GM12878 (cell line): ENCODE measurements around the gene NTRK3. TPM values are rescaled to one million over a fixed set of nuclear protein-coding genes. Genes with fewer than 3 reads are reported as not detected.

Experiments
- ATAC-seq: fragments of 200-7000 bp; cut with Tn5 transposase; 3 replicates; pipeline ENCODE4 v1.9.1; 2020; ENCODE audit warnings: mild to moderate bottlenecking, moderate library complexity
- BruUV-seq: library from RNA; stranded (reverse); fragments of 400-500 nt; replicated peaks from 2 replicates; lab custom pipeline; 2021; lab: Mats Ljungman, UMichigan
- CTCF ChIA-PET: fragments of 300-600 bp; sonication (Branson Sonifier 250); formaldehyde crosslinking; extraction: SDS; loops from one replicate; lab custom pipeline; 2021; ENCODE audit warnings: inconsistent platforms; lab: Yijun Ruan, JAX
- POLR2A ChIA-PET: fragments of 350-600 bp; formaldehyde crosslinking; extraction: SDS; loops from one replicate; lab custom pipeline; 2021; ENCODE audit warnings: inconsistent platforms; lab: Charles Lee
- RAD21 ChIA-PET: fragments of 300-600 bp; sonication (Branson Sonifier 250); formaldehyde crosslinking; loops from one replicate; lab custom pipeline; 2023; ENCODE audit warnings: antibody characterized with exemption; ENCODE audit not compliant: unreplicated experiment; lab: Charles Lee
- SMC1A ChIA-PET: fragments of 300-600 bp; sonication (Branson Sonifier 250); formaldehyde crosslinking; loops from one replicate; lab custom pipeline; 2023; ENCODE audit not compliant: unreplicated experiment, uncharacterized antibody; lab: Charles Lee
- DNase-seq: peaks from one replicate; pipeline ENCODE4 v3.0.0-alpha.2; 2011; ENCODE audit warnings: low read depth, low spot score
- FAIRE-seq: peaks from 3 replicates; lab custom pipeline; 2011; peaks lifted over from hg19 to GRCh38; lab: Jason Lieb, UNC
- H2AFZ ChIP-seq: 2 replicates; pipeline ENCODE4 v1.6.0; 2011; ENCODE audit warnings: low read depth, low read length, control low read depth; ENCODE audit not compliant: control insufficient read depth
- H3K27ac ChIP-seq: 2 replicates; pipeline ENCODE4 v1.5.1; 2011; ENCODE audit warnings: control low read depth; ENCODE audit not compliant: control insufficient read depth, insufficient read depth
- H3K27me3 ChIP-seq, 2 experiments: replicated peaks in 1 of 2; 2 replicates each; pipeline versions ENCODE4 v1.6.0 to v1.6.1; 2011; ENCODE audit warnings: low read length in 1 of 2; ENCODE audit not compliant: control insufficient read depth in 2 of 2, insufficient read depth in 2 of 2
- H3K36me3 ChIP-seq, 2 experiments: 2 replicates each; pipeline ENCODE4 v1.5.1; 2011; ENCODE audit warnings: low read length in 1 of 2; ENCODE audit not compliant: control insufficient read depth in 2 of 2, insufficient read depth in 2 of 2
- H3K4me1 ChIP-seq: 2 replicates; pipeline ENCODE4 v1.6.1; 2011; ENCODE audit warnings: mild to moderate bottlenecking, low read length, moderate library complexity, mixed read lengths; ENCODE audit not compliant: control insufficient read depth, insufficient read depth
- H3K4me2 ChIP-seq: 2 replicates; pipeline ENCODE4 v1.6.0; 2011; ENCODE audit warnings: control low read depth; ENCODE audit not compliant: control insufficient read depth, insufficient read depth
- H3K4me3 ChIP-seq: fragments of 200-600 bp; sonication (generic); 2 replicates; pipeline ENCODE4 v1.5.1; 2016
- H3K79me2 ChIP-seq: 2 replicates; pipeline ENCODE4 v1.6.0; 2011; ENCODE audit warnings: low read length; ENCODE audit not compliant: control insufficient read depth, insufficient read depth
- H3K9ac ChIP-seq: 2 replicates; pipeline ENCODE4 v1.8.0; 2011; ENCODE audit warnings: low read length, control low read depth, mixed read lengths; ENCODE audit not compliant: control insufficient read depth, insufficient read depth
- H3K9me3 ChIP-seq: replicated peaks from 3 replicates; pipeline ENCODE4 v1.5.1; 2011; ENCODE audit warnings: mild to moderate bottlenecking, low read length; ENCODE audit not compliant: control insufficient read depth, insufficient read depth
- H4K20me1 ChIP-seq: 2 replicates; pipeline ENCODE4 v1.6.0; 2011; ENCODE audit not compliant: control insufficient read depth, insufficient read depth
- ATF7 ChIP-seq: fragments of 450-650 bp; IDR thresholded peaks from 2 replicates; pipeline ENCODE4 v1.6.1; 2016; ENCODE audit warnings: low read depth, mild to moderate bottlenecking
- HDGF ChIP-seq: fragments of 450-650 bp; IDR thresholded peaks from 2 replicates; pipeline ENCODE4 v1.6.1; 2016; ENCODE audit warnings: antibody characterized with exemption
- MYB ChIP-seq: fragments of 150-350 bp; IDR thresholded peaks from 2 replicates; pipeline ENCODE4 v1.6.1; 2014; ENCODE audit warnings: mild to moderate bottlenecking, low read depth, low read length, borderline replicate concordance
- MYC ChIP-seq: IDR thresholded peaks from 2 replicates; pipeline ENCODE4 v1.6.1; 2011; ENCODE audit warnings: mild to moderate bottlenecking, low read length, moderate library complexity, inconsistent platforms; ENCODE audit not compliant: insufficient read depth, insufficient replicate concordance, insufficient read length, severe bottlenecking
- NFYB ChIP-seq: IDR thresholded peaks from 2 replicates; pipeline ENCODE4 v1.6.1; 2011; ENCODE audit warnings: low read depth, mild to moderate bottlenecking, low read length, improper control_type of control experiment, moderate library complexity; ENCODE audit not compliant: insufficient read depth
- SMAD1 ChIP-seq: fragments of 450-650 bp; IDR thresholded peaks from 2 replicates; pipeline ENCODE4 v1.6.1; 2018; ENCODE audit warnings: mild to moderate bottlenecking, low read depth; ENCODE audit not compliant: partially characterized antibody
- SREBF1 ChIP-seq: IDR thresholded peaks from 2 replicates; pipeline ENCODE4 v1.6.1; 2012; ENCODE audit warnings: mild to moderate bottlenecking, low read length
- TBL1XR1 ChIP-seq: IDR thresholded peaks from 2 replicates; pipeline ENCODE4 v1.6.1; 2012; ENCODE audit warnings: low read depth, low read length, improper control_type of control experiment
- TCF12 ChIP-seq: IDR thresholded peaks from 2 replicates; pipeline ENCODE4 v1.6.1; 2011; ENCODE audit warnings: low read depth, mild to moderate bottlenecking, low read length
- TCF3 ChIP-seq: IDR thresholded peaks from 2 replicates; pipeline ENCODE4 v1.6.1; 2012; ENCODE audit warnings: low read depth, mild to moderate bottlenecking, low read length, borderline replicate concordance; ENCODE audit not compliant: insufficient read depth
- ZNF24 ChIP-seq: fragments of 450-650 bp; IDR thresholded peaks from 2 replicates; pipeline ENCODE4 v1.6.1; 2017; ENCODE audit warnings: antibody characterized with exemption, mild to moderate bottlenecking
- WGBS: methylation state at CpG from one replicate; pipeline ENCODE4 v1.1.6; 2016; ENCODE audit warnings: low lambda C conversion rate; ENCODE audit not compliant: insufficient replicate concordance, insufficient coverage; ENCODE audit errors: missing lambda C conversion rate; 5-methylcytosine and 5-hydroxymethylcytosine counted together
- in situ Hi-C: fragments of 300-500 bp; cut with MboI; formaldehyde crosslinking; loops from 9 replicates; pipeline ENCODE4 v1.14.3; 2018; ENCODE audit warnings: mixed read lengths
- intact Hi-C: fragments of 100-400 bp; cut with micrococcal nuclease; formaldehyde crosslinking; loops from one replicate; pipeline ENCODE4 v1.14.2; 2022; ENCODE audit not compliant: unreplicated experiment
- polyA plus RNA-seq, 11 experiments: library from polyadenylated mRNA; depleted of rRNA in 4 of 11; unstranded in 6 of 11; stranded (reverse) in 5 of 11; fragments of >200 nt; fragmentation: Nextera tagmentation in 4 of 11; fragmentation: Illumina TruSeq in 1 of 11; extraction: Ambion mirVana in 4 of 11; extraction: Trizol in 1 of 11; gene quantifications; 1 replicate in 1 of 11; 2 replicates in 10 of 11; pipeline versions ENCODE4 v1.2.1 to v1.2.3, GENCODE V29; 2011 to 2016; ENCODE audit warnings: inconsistent platforms in 2 of 11, missing spikeins in 2 of 11, low read depth in 1 of 11
- total RNA-seq, 4 experiments: library from RNA; depleted of rRNA in 3 of 4; stranded (reverse); fragments of >200 nt in 3 of 4; fragmentation: Illumina TruSeq in 1 of 4; extraction: Trizol in 1 of 4; gene quantifications; 2 replicates each; pipeline versions ENCODE4 v1.2.1 to v1.2.3, GENCODE V29; 2013 to 2021
- TF ChIP-seq, protein P1 (sequence below): IDR thresholded peaks from 2 replicates; pipeline ENCODE4 v1.6.1; 2012; ENCODE audit warnings: improper control_type of control experiment, low read depth, low read length; ENCODE audit not compliant: insufficient replicate concordance

The NTRK3 gene
- total and polyA plus RNA-seq, 10 of the 15 experiments (the other 5 are each of a cell fraction or from before 2014, with no cell fraction given), result not detected

DNA sequence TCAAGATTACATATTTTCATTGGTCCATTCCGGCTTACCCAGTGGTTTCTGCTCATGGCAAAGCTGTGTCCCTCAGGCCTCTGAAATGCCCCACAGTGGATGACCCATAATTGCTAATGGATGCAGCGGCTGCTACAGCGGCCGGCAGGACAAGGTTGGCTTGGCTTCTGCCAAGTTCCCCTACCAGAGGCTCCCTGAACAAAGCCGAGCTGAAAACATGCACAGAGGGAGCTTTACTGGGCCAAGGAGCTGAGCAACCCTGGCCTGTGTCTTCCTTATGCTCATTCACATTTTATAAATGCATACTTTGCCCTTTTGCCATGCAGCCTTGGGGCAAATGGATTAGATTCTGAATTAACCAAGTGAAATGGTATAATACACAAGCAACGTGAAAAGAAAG, 150.5 kb downstream of the NTRK3 start:
- in situ Hi-C loops, result no loop called here
- SMC1A ChIA-PET, result no interaction called here
- no peaks in the 10 kb centered on the region for H3K9me3 ChIP-seq
- WGBS, result 29% methylated on average over 6 of the region's 6 CpGs
- H3K4me1 ChIP-seq, result no peaks in the 10 kb centered on the region
- no peaks in the 10 kb centered on the region for H4K20me1 ChIP-seq
- H2AFZ ChIP-seq, result no peak overlapping the region
- no TSS peak for BruUV-seq
- RAD21 ChIA-PET, result no interaction called here
- H3K4me3 ChIP-seq, result no peak overlapping the region
- ATAC-seq (no peak), DNase-seq (no peak), FAIRE-seq (no peak)
- CTCF ChIA-PET, result no interaction called here
- intact Hi-C loops, result no loop called here
- no peaks in the 10 kb centered on the region for H3K79me2 ChIP-seq
- H3K27me3 ChIP-seq, result no peaks in the 10 kb centered on the region; a peak in 1 of 4 replicates
- no peak overlapping the region for H3K27ac ChIP-seq
- POLR2A ChIA-PET, result no interaction called here
- no peaks in the 10 kb centered on the region for H3K36me3 ChIP-seq
- H3K4me2 ChIP-seq, result no peak overlapping the region
- TF ChIP-seq SREBF1 (no peak), ATF7 (no peak), MYB (no peak), TCF12 (no peak), SMAD1 (no peak), ZNF24 (no peak)
- TF ChIP-seq, all 136 proteins: peak for 0
- H3K9ac ChIP-seq, result no peak overlapping the region

DNA sequence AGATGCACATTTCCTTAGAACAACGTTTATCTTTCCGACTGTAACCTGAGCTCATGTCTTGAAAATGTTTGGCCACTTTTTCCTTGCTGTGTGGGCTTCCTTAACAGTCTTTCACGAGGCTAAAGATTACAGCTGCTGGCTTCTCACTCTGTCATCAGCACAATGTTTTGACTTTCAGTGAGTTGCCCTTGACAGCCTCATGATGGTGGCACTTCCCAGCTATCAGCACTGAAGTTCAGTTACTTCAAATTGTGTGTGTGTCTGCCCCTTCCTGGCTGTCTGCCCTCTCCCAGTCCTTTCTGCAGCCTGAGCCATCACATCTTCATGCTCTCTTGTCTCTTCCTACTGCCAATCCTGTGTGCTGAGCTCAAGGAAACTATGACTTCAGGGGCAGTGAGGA, 152.2 kb downstream of the NTRK3 start:
- Histone ChIP-seq H3K27me3 (no peaks in the 10 kb centered on the region; a peak in 1 of 4 replicates), H3K79me2 (no peaks in the 10 kb centered on the region), H3K4me3 (no peak overlapping the region)
- intact Hi-C loops, result no loop called here
- CTCF ChIA-PET, result no interaction called here
- POLR2A ChIA-PET, result no interaction called here
- WGBS, result 20% methylated on average over 3 of the region's 3 CpGs
- BruUV-seq, result no TSS peak
- ATAC-seq, result no peak
- TF ChIP-seq TBL1XR1 (no peak), MYC (no peak), TCF3 (no peak), NFYB (no peak), HDGF (no peak)
- TF ChIP-seq, protein P1, sequence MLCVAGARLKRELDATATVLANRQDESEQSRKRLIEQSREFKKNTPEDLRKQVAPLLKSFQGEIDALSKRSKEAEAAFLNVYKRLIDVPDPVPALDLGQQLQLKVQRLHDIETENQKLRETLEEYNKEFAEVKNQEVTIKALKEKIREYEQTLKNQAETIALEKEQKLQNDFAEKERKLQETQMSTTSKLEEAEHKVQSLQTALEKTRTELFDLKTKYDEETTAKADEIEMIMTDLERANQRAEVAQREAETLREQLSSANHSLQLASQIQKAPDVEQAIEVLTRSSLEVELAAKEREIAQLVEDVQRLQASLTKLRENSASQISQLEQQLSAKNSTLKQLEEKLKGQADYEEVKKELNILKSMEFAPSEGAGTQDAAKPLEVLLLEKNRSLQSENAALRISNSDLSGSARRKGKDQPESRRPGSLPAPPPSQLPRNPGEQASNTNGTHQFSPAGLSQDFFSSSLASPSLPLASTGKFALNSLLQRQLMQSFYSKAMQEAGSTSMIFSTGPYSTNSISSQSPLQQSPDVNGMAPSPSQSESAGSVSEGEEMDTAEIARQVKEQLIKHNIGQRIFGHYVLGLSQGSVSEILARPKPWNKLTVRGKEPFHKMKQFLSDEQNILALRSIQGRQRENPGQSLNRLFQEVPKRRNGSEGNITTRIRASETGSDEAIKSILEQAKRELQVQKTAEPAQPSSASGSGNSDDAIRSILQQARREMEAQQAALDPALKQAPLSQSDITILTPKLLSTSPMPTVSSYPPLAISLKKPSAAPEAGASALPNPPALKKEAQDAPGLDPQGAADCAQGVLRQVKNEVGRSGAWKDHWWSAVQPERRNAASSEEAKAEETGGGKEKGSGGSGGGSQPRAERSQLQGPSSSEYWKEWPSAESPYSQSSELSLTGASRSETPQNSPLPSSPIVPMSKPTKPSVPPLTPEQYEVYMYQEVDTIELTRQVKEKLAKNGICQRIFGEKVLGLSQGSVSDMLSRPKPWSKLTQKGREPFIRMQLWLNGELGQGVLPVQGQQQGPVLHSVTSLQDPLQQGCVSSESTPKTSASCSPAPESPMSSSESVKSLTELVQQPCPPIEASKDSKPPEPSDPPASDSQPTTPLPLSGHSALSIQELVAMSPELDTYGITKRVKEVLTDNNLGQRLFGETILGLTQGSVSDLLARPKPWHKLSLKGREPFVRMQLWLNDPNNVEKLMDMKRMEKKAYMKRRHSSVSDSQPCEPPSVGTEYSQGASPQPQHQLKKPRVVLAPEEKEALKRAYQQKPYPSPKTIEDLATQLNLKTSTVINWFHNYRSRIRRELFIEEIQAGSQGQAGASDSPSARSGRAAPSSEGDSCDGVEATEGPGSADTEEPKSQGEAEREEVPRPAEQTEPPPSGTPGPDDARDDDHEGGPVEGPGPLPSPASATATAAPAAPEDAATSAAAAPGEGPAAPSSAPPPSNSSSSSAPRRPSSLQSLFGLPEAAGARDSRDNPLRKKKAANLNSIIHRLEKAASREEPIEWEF, result no peak
- TF ChIP-seq, all 136 proteins: peak for 0
- in situ Hi-C loops, result no loop called here
- SMC1A ChIA-PET, result interaction anchor here (1.1 kb wide), 1 partner anchor 12 kb away, joined by 3 read pairs; no protein-coding TSS in a partner anchor
- no peaks in the 10 kb centered on the region for H3K9me3 ChIP-seq
- no peak overlapping the region for H3K9ac ChIP-seq
- H2AFZ ChIP-seq, result no peak overlapping the region
- RAD21 ChIA-PET, result no interaction called here
- no peak for FAIRE-seq
- H3K4me2 ChIP-seq, result no peak overlapping the region
- no peak for DNase-seq
- no peak overlapping the region for H3K27ac ChIP-seq
- H4K20me1 ChIP-seq, result no peaks in the 10 kb centered on the region
- no peaks in the 10 kb centered on the region for H3K36me3 ChIP-seq
- H3K4me1 ChIP-seq, result no peaks in the 10 kb centered on the region
